Measurements from ENCODE around the gene MPV17L2.

DNA sequence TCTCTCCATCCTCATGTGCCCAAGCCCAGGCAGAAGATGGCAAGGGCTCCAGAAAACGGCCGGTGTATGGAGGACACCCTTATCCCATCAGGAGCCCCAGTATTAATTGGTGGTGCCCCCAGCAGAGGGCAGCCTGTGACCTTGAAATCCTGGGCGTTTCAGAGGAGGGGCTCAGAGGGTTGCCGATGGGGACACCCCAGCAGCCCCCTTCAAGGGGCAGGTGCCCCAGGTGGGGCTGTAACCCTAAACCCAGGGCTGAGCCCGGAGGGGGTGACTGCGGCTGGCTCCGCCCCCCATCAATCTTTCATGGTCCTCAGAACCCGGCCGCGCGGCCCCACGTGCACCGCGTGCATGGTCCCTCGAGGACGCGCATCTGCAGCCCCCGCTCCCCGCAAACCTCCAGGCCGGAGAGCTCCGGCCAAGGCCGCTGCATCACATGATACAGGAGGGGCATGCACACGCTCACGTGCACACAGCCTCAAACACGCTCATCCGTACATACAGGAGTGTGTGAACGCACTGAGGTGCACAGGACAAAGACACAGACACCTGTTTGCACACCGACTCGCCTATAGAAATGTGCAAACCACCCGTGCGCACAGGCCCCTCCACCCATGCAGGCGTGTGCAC, 9.9 kb downstream of the MPV17L2 start:
- TF ChIP-seq, protein P1, sequence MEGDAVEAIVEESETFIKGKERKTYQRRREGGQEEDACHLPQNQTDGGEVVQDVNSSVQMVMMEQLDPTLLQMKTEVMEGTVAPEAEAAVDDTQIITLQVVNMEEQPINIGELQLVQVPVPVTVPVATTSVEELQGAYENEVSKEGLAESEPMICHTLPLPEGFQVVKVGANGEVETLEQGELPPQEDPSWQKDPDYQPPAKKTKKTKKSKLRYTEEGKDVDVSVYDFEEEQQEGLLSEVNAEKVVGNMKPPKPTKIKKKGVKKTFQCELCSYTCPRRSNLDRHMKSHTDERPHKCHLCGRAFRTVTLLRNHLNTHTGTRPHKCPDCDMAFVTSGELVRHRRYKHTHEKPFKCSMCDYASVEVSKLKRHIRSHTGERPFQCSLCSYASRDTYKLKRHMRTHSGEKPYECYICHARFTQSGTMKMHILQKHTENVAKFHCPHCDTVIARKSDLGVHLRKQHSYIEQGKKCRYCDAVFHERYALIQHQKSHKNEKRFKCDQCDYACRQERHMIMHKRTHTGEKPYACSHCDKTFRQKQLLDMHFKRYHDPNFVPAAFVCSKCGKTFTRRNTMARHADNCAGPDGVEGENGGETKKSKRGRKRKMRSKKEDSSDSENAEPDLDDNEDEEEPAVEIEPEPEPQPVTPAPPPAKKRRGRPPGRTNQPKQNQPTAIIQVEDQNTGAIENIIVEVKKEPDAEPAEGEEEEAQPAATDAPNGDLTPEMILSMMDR (conservative IDR thresholded peaks at IDR 0.05), result peak; percentile 56; the same call in 1 of the 2 replicates
- no peak for TF ChIP-seq EZH2 (IDR thresholded peaks at IDR 0.05; ENCODE audit: low read depth)

Measured in PC-9 (cell line).